Parathyroid adenoma (tissue), 2 donors: Measurements from ENCODE around the gene TNIP2.

Source experiments
- H2AFZ ChIP-seq: fragments of 300-600 bp; sonication (generic); one replicate; pipeline ENCODE4 v1.7.0; 2017; ENCODE audit warnings: antibody characterized with exemption, mild to moderate bottlenecking
- H3K27ac ChIP-seq: fragments of 300-600 bp; sonication (generic); one replicate; pipeline ENCODE4 v1.7.0; 2017
- H3K27me3 ChIP-seq: fragments of 300-600 bp; sonication (generic); one replicate; pipeline ENCODE4 v1.7.0; 2017; ENCODE audit warnings: low read length; ENCODE audit not compliant: control insufficient read depth, insufficient read depth
- H3K36me3 ChIP-seq: fragments of 300-600 bp; sonication (generic); one replicate; pipeline ENCODE4 v1.7.0; 2017; ENCODE audit warnings: low read length; ENCODE audit not compliant: control insufficient read depth, insufficient read depth
- H3K4me1 ChIP-seq: fragments of 300-600 bp; sonication (generic); one replicate; pipeline ENCODE4 v1.7.0; 2017; ENCODE audit warnings: control low read depth
- H3K4me2 ChIP-seq: fragments of 300-600 bp; sonication (generic); one replicate; pipeline ENCODE4 v1.7.0; 2017; ENCODE audit warnings: low read length
- H3K4me3 ChIP-seq: fragments of 300-600 bp; sonication (generic); one replicate; pipeline ENCODE4 v1.7.0; 2017; ENCODE audit warnings: low read depth, low read length
- H3K79me2 ChIP-seq: fragments of 300-600 bp; sonication (generic); one replicate; pipeline ENCODE4 v1.7.0; 2017; ENCODE audit warnings: control low read depth
- H3K9ac ChIP-seq: fragments of 300-600 bp; sonication (generic); one replicate; pipeline ENCODE4 v1.7.0; 2017; ENCODE audit warnings: mild to moderate bottlenecking
- H3K9me3 ChIP-seq: fragments of 300-600 bp; sonication (generic); one replicate; pipeline ENCODE4 v1.7.0; 2017; ENCODE audit warnings: low read length; ENCODE audit not compliant: control insufficient read depth
- CTCF ChIP-seq: fragments of 300-600 bp; sonication (generic); IDR thresholded peaks from one replicate; pipeline ENCODE4 v1.7.0; 2017; ENCODE audit warnings: antibody characterized with exemption, mild to moderate bottlenecking
- donor health status: primary hyperparathyroidism.

TNIP2 gene

DNA sequence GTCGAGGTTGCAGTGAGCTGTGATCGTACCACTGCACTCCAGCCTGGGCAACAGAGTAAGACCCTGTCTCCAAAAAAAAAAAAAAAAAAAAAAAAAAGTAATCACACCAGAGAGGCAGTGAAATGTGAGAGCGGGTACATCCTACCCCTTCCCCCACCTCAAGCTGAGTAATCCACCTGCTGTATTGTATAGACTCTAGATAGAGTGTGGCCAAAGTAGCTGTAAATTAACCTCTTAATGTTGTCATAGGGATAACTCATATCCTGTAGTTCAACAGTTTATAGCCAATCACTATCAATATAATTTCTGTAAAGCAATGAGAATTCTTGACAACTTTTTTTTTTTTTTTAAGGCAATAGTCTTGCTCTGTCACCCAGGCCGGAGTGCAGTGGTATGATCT lies 30.8 kb downstream of the TNIP2 start:
- Histone ChIP-seq H3K79me2 (no peaks in the 10 kb centered on the region), H3K9ac (no peak overlapping the region), H3K27me3 (no peaks in the 10 kb centered on the region), H3K4me2 (no peak overlapping the region), H3K4me3 (no peak overlapping the region), H3K4me1 (no peaks in the 10 kb centered on the region), H3K27ac (no peak overlapping the region), H3K36me3 (no peaks in the 10 kb centered on the region), H2AFZ (no peak overlapping the region), H3K9me3 (no peaks in the 10 kb centered on the region)
- no peak for TF ChIP-seq CTCF

DNA sequence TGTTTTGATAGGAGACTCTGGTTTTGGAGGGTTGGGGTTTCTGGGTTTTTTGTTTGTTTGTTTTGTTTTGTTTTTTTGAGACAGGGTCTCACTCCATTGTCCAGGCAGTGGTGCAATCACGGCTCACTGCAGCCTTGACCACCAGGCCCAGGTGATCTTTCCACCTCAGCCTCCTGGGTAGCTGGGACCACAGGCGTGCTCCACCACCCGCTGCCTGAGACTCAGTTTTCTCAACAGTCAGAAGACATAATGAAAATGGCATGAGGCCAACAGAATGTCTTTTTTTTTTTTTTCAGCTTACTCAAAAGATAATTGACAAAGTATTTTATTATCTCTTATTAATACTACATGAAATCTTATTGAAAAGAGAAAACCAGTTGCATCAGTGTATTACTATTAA lies 32.4 kb downstream of the TNIP2 start:
- no peaks in the 10 kb centered on the region for H3K4me1 ChIP-seq
- no peaks in the 10 kb centered on the region for H3K79me2 ChIP-seq
- H3K27me3 ChIP-seq = no peaks in the 10 kb centered on the region
- H3K9ac ChIP-seq = no peak overlapping the region
- no peak overlapping the region for H2AFZ ChIP-seq
- H3K4me3 ChIP-seq = no peak overlapping the region
- H3K4me2 ChIP-seq = no peak overlapping the region
- H3K9me3 ChIP-seq = no peaks in the 10 kb centered on the region
- no peak for TF ChIP-seq CTCF
- no peaks in the 10 kb centered on the region for H3K36me3 ChIP-seq
- no peak overlapping the region for H3K27ac ChIP-seq

GRCh38 chr4:2722033-2722432 lies 34.1 kb downstream of the TNIP2 start:
- Histone ChIP-seq H3K36me3 (no peaks in the 10 kb centered on the region), H3K4me3 (no peak overlapping the region), H3K27me3 (no peaks in the 10 kb centered on the region), H2AFZ (no peak overlapping the region), H3K27ac (no peak overlapping the region), H3K79me2 (no peaks in the 10 kb centered on the region), H3K4me1 (no peaks in the 10 kb centered on the region), H3K4me2 (no peak overlapping the region), H3K9ac (no peak overlapping the region), H3K9me3 (no peaks in the 10 kb centered on the region)
- TF ChIP-seq CTCF = no peak

DNA sequence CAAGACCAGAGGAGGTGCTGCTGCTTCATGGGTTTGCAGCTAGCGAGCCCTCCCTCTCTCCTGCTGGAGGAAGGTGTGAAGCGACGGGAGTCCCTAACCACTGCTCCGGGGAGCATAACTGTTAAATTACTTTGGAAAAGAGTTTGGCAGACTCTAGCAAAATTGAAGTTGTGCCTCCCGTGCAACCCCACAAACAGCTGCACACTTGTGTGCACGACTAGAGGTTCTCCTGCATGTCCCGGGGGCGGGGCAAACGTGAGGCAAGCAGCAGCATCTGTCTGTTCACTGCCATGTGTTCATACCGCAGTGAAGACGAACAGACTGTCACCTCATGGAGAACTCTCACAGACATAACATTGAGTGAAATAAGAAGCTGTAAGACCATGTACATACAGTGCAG lies 34.5 kb downstream of the TNIP2 start:
- no peaks in the 10 kb centered on the region for H3K9me3 ChIP-seq
- H3K4me3 ChIP-seq = no peak overlapping the region
- no peaks in the 10 kb centered on the region for H3K4me1 ChIP-seq
- H3K9ac ChIP-seq = no peak overlapping the region
- H3K79me2 ChIP-seq = no peaks in the 10 kb centered on the region
- no peak overlapping the region for H3K27ac ChIP-seq
- TF ChIP-seq CTCF = no peak
- H2AFZ ChIP-seq = no peak overlapping the region
- H3K36me3 ChIP-seq = no peaks in the 10 kb centered on the region
- H3K4me2 ChIP-seq = no peak overlapping the region
- no peaks in the 10 kb centered on the region for H3K27me3 ChIP-seq

DNA sequence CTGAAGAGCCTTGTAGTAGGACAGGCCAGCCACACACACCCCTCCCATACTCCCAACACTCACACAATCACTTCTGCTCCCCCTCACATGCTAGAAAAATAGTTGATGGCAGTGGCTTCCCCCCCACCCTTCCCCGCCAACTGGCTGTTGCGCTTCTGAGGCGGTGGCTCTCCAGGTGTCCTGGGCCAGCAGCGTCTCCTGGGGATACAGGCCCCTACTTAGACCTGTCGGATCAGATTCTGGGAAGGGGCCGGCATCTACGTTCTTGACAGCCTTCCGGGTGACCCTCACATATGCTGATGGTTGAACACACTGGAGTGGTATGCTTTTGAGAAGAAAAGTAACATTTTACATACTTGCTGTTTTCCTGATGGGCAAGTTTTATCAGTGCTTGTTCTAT lies 39.9 kb downstream of the TNIP2 start:
- Histone ChIP-seq H3K9me3 (no peaks in the 10 kb centered on the region), H3K27ac (no peak overlapping the region), H2AFZ (no peak overlapping the region), H3K4me2 (no peak overlapping the region), H3K79me2 (no peaks in the 10 kb centered on the region), H3K4me1 (no peaks in the 10 kb centered on the region), H3K4me3 (no peak overlapping the region), H3K27me3 (no peaks in the 10 kb centered on the region), H3K9ac (no peak overlapping the region), H3K36me3 (no peaks in the 10 kb centered on the region)
- no peak for TF ChIP-seq CTCF
